Measurements from ENCODE around the gene DUOXA2.

Gene DUOXA2

DNA sequence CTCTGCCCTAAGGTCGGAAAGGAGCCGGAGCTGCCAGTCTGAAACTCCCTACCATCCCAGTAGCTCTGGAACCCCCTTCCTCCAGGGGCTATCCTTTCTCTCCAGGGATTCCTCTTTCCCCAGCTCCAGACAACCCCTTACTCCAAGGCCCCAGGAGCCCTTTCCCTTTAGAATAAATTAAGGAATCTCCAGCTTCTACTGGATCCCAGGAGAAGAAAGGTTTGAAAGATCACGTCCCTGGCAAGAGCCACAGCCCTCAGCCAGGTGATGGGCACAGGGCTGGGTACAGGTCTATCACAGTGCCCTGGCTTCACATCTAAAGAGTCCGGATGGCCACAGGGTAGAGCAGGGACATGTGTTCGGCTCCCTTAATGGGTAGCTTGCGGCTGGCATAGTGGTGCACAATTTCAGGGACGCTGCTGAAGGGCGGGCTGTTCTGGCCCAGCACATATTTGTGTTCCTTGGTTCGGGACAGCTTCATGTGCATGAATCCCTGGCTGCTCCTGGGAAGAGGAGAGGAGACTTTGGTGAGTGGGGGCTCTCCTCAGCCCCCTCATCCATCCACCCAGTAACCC lies 53.6 kb downstream of the DUOXA2 start:
- TF ChIP-seq, protein P1, sequence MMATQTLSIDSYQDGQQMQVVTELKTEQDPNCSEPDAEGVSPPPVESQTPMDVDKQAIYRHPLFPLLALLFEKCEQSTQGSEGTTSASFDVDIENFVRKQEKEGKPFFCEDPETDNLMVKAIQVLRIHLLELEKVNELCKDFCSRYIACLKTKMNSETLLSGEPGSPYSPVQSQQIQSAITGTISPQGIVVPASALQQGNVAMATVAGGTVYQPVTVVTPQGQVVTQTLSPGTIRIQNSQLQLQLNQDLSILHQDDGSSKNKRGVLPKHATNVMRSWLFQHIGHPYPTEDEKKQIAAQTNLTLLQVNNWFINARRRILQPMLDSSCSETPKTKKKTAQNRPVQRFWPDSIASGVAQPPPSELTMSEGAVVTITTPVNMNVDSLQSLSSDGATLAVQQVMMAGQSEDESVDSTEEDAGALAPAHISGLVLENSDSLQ (IDR thresholded peaks at IDR 0.05) = no peak
- TF ChIP-seq NFRKB (IDR thresholded peaks at IDR 0.05) = no peak
- no peak for TF ChIP-seq ELF4 (IDR thresholded peaks at IDR 0.05)
- no peak for TF ChIP-seq LEF1 (IDR thresholded peaks at IDR 0.05; ENCODE audit: borderline replicate concordance)
- TF ChIP-seq FOXM1 (IDR thresholded peaks at IDR 0.05; ENCODE audit: borderline replicate concordance) = no peak
- no peak for TF ChIP-seq ARNT (IDR thresholded peaks at IDR 0.05)
- TF ChIP-seq FOXA1 (IDR thresholded peaks at IDR 0.05) = no peak
- no peak for TF ChIP-seq FOXK2 (IDR thresholded peaks at IDR 0.05)
- TF ChIP-seq L3MBTL2 (conservative IDR thresholded peaks at IDR 0.05) = no peak
- no peak for TF ChIP-seq BHLHE40 (IDR thresholded peaks at IDR 0.05; ENCODE audit: borderline replicate concordance)
- TF ChIP-seq ZNF384 (IDR thresholded peaks at IDR 0.05) = no peak
- TF ChIP-seq CTBP1 (IDR thresholded peaks at IDR 0.05; ENCODE audit: borderline replicate concordance) = no peak
- no peak for TF ChIP-seq SP1 (IDR thresholded peaks at IDR 0.05)
- no peak for TF ChIP-seq SUZ12 (IDR thresholded peaks at IDR 0.05)
- TF ChIP-seq HDGF (IDR thresholded peaks at IDR 0.05; ENCODE audit: borderline replicate concordance) = no peak
- TF ChIP-seq TARDBP (IDR thresholded peaks at IDR 0.05) = no peak
- POLR2A ChIA-PET = interaction anchor here (0.9 to 1.8 kb wide), 7 partner anchors 14 to 235 kb away, joined by 3 to 9 read pairs (median 4); partner anchors contain the start of gene SHF
- DNase-seq (ENCODE audit: extremely low spot score) = no peak
- CTCF ChIA-PET = interaction anchor here (0.7 to 1.5 kb wide), 5 partner anchors 9 to 66 kb away, joined by 3 to 7 read pairs (median 4); no protein-coding TSS in a partner anchor

All from HEK293T (cell line).